Upper lobe of left lung (tissue), 4 donors: ENCODE results near the gene KHNYN.

Experiments
- POLR2A ChIP-seq, 4 donors: fragments of 450-650 bp; IDR thresholded peaks; one replicate each; pipeline ENCODE4 v1.5.1; 2016 to 2017; ENCODE audit warnings: antibody characterized with exemption in 4 of 4, mild to moderate bottlenecking in 2 of 4
- POLR2AphosphoS5 ChIP-seq, 2 donors: sonication (generic); formaldehyde crosslinking; IDR thresholded peaks; one replicate each; pipeline ENCODE4 v1.5.1; 2017; ENCODE audit warnings: antibody characterized with exemption in 2 of 2
- TF ChIP-seq, protein P1 (sequence below), 6 experiments: fragments of 450-650 bp in 4 of 6; fragments of 200-600 bp in 2 of 6; sonication (generic) in 2 of 6; IDR thresholded peaks; one replicate each; pipeline ENCODE4 v1.5.1; 2016 to 2019; ENCODE audit warnings: antibody characterized with exemption in 6 of 6

DNA sequence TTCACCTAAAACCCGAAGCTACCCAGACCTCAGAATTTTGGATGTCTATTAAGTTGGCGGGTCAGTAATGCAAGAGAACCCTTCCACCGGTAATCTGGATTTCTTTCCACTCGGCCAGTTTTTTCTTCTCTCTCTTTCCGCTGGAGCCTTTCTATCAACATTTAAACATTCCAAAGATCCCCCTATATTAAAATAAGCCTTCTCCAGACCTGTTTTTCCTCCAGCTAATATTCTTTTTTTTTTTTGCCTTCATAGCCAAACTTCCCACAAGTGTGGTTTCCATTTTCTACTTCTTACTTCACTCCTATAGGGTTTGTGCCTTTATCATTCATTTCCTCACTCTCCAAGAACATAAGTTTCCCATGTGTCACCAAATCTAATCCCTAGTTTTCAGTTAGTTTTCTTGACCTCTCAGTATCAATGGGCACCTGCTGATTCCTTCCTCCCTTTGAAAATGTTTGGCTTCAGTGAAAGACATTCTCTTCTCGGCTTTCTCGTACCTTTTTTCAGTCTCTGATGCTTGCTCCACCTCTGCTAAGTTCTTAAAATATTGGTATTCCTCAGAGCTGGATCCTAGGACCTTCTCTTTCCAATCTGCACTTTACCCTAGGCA lies 13.4 kb downstream of the KHNYN start:
- TF ChIP-seq, protein P1, sequence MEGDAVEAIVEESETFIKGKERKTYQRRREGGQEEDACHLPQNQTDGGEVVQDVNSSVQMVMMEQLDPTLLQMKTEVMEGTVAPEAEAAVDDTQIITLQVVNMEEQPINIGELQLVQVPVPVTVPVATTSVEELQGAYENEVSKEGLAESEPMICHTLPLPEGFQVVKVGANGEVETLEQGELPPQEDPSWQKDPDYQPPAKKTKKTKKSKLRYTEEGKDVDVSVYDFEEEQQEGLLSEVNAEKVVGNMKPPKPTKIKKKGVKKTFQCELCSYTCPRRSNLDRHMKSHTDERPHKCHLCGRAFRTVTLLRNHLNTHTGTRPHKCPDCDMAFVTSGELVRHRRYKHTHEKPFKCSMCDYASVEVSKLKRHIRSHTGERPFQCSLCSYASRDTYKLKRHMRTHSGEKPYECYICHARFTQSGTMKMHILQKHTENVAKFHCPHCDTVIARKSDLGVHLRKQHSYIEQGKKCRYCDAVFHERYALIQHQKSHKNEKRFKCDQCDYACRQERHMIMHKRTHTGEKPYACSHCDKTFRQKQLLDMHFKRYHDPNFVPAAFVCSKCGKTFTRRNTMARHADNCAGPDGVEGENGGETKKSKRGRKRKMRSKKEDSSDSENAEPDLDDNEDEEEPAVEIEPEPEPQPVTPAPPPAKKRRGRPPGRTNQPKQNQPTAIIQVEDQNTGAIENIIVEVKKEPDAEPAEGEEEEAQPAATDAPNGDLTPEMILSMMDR (IDR thresholded peaks at IDR 0.05), result no peak
- TF ChIP-seq POLR2A (IDR thresholded peaks at IDR 0.05) (no peak), POLR2AphosphoS5 (IDR thresholded peaks at IDR 0.05) (no peak)
